CD4-positive, alpha-beta T cell (primary cell): ENCODE data around the gene PTPRD. TPM values are rescaled to one million over a fixed set of nuclear protein-coding genes. Genes with fewer than 3 reads are reported as not detected.

Source experiments
- ATAC-seq: fragments of 200-7000 bp; cut with Tn5 transposase; one replicate; pipeline ENCODE4 v1.10.0; 2022; ENCODE audit warnings: mild to moderate bottlenecking; ENCODE audit not compliant: poor library complexity
- CTCF ChIA-PET: fragments of 350-600 bp; sonication (Branson Sonifier 250); formaldehyde crosslinking; loops from one replicate; lab custom pipeline; 2021; ENCODE audit warnings: antibody characterized with exemption, inconsistent platforms; lab: Charles Lee
- POLR2A ChIA-PET: fragments of 350-600 bp; sonication (Branson Sonifier 250); formaldehyde crosslinking; loops from one replicate; lab custom pipeline; 2021; ENCODE audit warnings: antibody characterized with exemption, inconsistent platforms; lab: Charles Lee
- DNase-seq, 14 experiments: peaks; one replicate each; pipeline ENCODE4 v3.0.0-alpha.2; 2013 to 2020; ENCODE audit warnings: mixed read lengths in 2 of 14
- H3K27ac ChIP-seq, 2 donors: one replicate each; pipeline versions ENCODE4 v1.5.1 to v1.7.0; 2013; ENCODE audit warnings: low read length in 2 of 2, low read depth in 1 of 2, mild to moderate bottlenecking in 1 of 2
- H3K27me3 ChIP-seq, 2 experiments: 1 replicate in 1 of 2; 2 replicates in 1 of 2; pipeline versions ENCODE4 v1.6.1 to v1.7.0; 2013; ENCODE audit warnings: low read length in 2 of 2, control low read depth in 1 of 2, mild to moderate bottlenecking in 1 of 2, moderate library complexity in 1 of 2; ENCODE audit not compliant: insufficient read depth in 2 of 2, control insufficient read depth in 1 of 2
- H3K36me3 ChIP-seq: one replicate; pipeline ENCODE4 v1.6.1; 2013; ENCODE audit warnings: low read length, control low read depth; ENCODE audit not compliant: insufficient read depth
- H3K4me1 ChIP-seq: one replicate; pipeline ENCODE4 v1.6.1; 2013; ENCODE audit warnings: low read length, control low read depth; ENCODE audit not compliant: insufficient read depth
- H3K4me3 ChIP-seq: one replicate; pipeline ENCODE4 v1.5.1; 2013; ENCODE audit warnings: mild to moderate bottlenecking, low read length, moderate library complexity
- H3K9me3 ChIP-seq, 2 experiments: 1 replicate in 1 of 2; 2 replicates in 1 of 2; pipeline versions ENCODE4 v1.6.1 to v1.7.0; 2013; ENCODE audit warnings: low read length in 2 of 2, mild to moderate bottlenecking in 2 of 2, control low read depth in 1 of 2, moderate library complexity in 1 of 2; ENCODE audit not compliant: control insufficient read depth in 1 of 2, insufficient read depth in 1 of 2
- H3K27ac Mint-ChIP-seq: one replicate; pipeline ENCODE4 v1.8.0; 2020; ENCODE audit warnings: mixed read lengths
- H3K27me3 Mint-ChIP-seq: one replicate; pipeline ENCODE4 v1.8.0; 2021; ENCODE audit warnings: mixed read lengths
- H3K36me3 Mint-ChIP-seq: one replicate; pipeline ENCODE4 v1.8.0; 2021; ENCODE audit warnings: low read depth, mixed read lengths
- H3K4me1 Mint-ChIP-seq: one replicate; pipeline ENCODE4 v1.8.0; 2021; ENCODE audit warnings: low read depth, mixed read lengths
- H3K4me3 Mint-ChIP-seq: one replicate; pipeline ENCODE4 v1.8.0; 2020; ENCODE audit warnings: mild to moderate bottlenecking, mixed read lengths
- H3K9me3 Mint-ChIP-seq: one replicate; pipeline ENCODE4 v1.8.0; 2020; ENCODE audit warnings: mixed read lengths
- intact Hi-C, 2 experiments: fragments of 100-400 bp; cut with DNase I in 1 of 2; cut with micrococcal nuclease in 1 of 2; formaldehyde crosslinking; loops; one replicate each; pipeline versions ENCODE4 v1.15.1 to v1.9.0; 2023 to 2025; cut with DNase I, micrococcal nuclease
- total RNA-seq, 174 experiments: library from RNA in 2 of 174; stranded (reverse) in 2 of 174; gene quantifications; one replicate each; pipeline ENCODE4 v1.2.3 and lab custom pipeline; 2021 to 2026
- TF ChIP-seq, protein P1 (sequence below): fragments of 200-600 bp; IDR thresholded peaks from one replicate; pipeline ENCODE4 v1.8.0; 2022; ENCODE audit warnings: antibody characterized with exemption, mild to moderate bottlenecking

Gene PTPRD
- total RNA-seq, 2 experiments from 2014 or later = not detected

- H3K4me3 Mint-ChIP-seq = no peak overlapping the region
- Histone ChIP-seq H3K27ac (no peak overlapping the region), H3K27me3 (no peaks in the 10 kb centered on the region), H3K36me3 (no peaks in the 10 kb centered on the region), H3K4me3 (no peak overlapping the region), H3K9me3 (no peaks in the 10 kb centered on the region), H3K4me1 (no peaks in the 10 kb centered on the region)
- H3K9me3 Mint-ChIP-seq = no peaks in the 10 kb centered on the region
- ChIA-PET CTCF (interaction anchor here (1.2 kb wide), 1 partner anchor 9 kb away, joined by 3 read pairs; no protein-coding TSS in a partner anchor), POLR2A (no interaction called here)
- H3K36me3 Mint-ChIP-seq = no peaks in the 10 kb centered on the region
- intact Hi-C loops = no loop called here
- peaks cover 20% of the 10 kb centered on the region for H3K4me1 Mint-ChIP-seq
- DNase-seq = no peak
- no peaks in the 10 kb centered on the region for H3K27me3 Mint-ChIP-seq
- no peak overlapping the region for H3K27ac Mint-ChIP-seq
- TF ChIP-seq, protein P1, sequence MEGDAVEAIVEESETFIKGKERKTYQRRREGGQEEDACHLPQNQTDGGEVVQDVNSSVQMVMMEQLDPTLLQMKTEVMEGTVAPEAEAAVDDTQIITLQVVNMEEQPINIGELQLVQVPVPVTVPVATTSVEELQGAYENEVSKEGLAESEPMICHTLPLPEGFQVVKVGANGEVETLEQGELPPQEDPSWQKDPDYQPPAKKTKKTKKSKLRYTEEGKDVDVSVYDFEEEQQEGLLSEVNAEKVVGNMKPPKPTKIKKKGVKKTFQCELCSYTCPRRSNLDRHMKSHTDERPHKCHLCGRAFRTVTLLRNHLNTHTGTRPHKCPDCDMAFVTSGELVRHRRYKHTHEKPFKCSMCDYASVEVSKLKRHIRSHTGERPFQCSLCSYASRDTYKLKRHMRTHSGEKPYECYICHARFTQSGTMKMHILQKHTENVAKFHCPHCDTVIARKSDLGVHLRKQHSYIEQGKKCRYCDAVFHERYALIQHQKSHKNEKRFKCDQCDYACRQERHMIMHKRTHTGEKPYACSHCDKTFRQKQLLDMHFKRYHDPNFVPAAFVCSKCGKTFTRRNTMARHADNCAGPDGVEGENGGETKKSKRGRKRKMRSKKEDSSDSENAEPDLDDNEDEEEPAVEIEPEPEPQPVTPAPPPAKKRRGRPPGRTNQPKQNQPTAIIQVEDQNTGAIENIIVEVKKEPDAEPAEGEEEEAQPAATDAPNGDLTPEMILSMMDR = no peak
- no peak for ATAC-seq
Observed at GRCh38 chr9:8424786-8425410, 2187.9 kb downstream of the PTPRD start.

- DNase-seq (no peak), ATAC-seq (no peak)
- intact Hi-C loops = no loop called here
- ChIA-PET POLR2A (no interaction called here), CTCF (no interaction called here)
- H3K27ac ChIP-seq = no peak overlapping the region
- no peaks in the 10 kb centered on the region for H3K36me3 ChIP-seq
- no peaks in the 10 kb centered on the region for H3K36me3 Mint-ChIP-seq
- H3K4me3 Mint-ChIP-seq = no peak overlapping the region
- TF ChIP-seq, protein P1 = no peak
- H3K27ac Mint-ChIP-seq = no peak overlapping the region
- H3K9me3 Mint-ChIP-seq = no peaks in the 10 kb centered on the region
- H3K27me3 ChIP-seq = no peaks in the 10 kb centered on the region
- no peaks in the 10 kb centered on the region for H3K27me3 Mint-ChIP-seq
- H3K4me3 ChIP-seq = no peak overlapping the region
- no peaks in the 10 kb centered on the region for H3K4me1 ChIP-seq
- H3K4me1 Mint-ChIP-seq = no peaks in the 10 kb centered on the region
- H3K9me3 ChIP-seq = no peaks in the 10 kb centered on the region
Observed at GRCh38 chr9:8420416-8420815, 2192.4 kb downstream of the PTPRD start.

DNA sequence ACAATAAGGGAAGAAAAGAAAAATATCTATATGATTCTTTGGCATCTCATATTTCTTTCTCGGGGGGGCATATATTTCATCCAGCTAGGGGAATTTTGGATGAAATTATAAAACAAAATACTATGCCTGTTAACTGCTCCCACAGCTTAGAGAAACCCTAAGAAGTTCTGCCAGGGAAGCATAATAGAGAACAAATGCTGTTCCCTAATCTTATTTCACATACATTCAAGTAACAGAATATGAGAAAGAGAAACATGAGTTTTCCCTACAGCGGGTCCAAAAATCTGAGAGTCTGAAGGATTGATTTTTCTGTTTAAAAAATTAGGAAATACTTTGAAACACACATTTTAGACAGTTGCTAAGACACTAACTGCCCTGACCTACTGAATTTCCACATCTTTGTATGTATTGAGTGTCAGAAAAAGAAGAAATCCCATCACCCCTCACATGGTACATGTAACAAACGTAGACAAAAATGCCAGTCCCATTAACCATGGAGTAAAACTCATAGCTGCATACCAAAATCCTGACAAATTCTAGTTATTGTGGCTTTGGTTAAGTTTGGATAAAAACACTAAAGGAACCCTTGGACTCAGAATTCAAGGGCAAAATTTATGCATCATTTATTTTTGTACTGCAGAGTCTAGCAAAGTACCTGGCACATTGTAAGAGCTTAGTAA is 2193.1 kb downstream of the PTPRD start:
- H3K4me3 ChIP-seq = no peak overlapping the region
- H3K4me3 Mint-ChIP-seq = no peak overlapping the region
- no peaks in the 10 kb centered on the region for H3K9me3 Mint-ChIP-seq
- no peaks in the 10 kb centered on the region for H3K27me3 ChIP-seq
- DNase-seq = no peak
- no peaks in the 10 kb centered on the region for H3K9me3 ChIP-seq
- TF ChIP-seq, protein P1 = no peak
- ChIA-PET POLR2A (no interaction called here), CTCF (no interaction called here)
- no peak overlapping the region for H3K27ac Mint-ChIP-seq
- H3K36me3 ChIP-seq = no peaks in the 10 kb centered on the region
- ATAC-seq = no peak
- no peaks in the 10 kb centered on the region for H3K27me3 Mint-ChIP-seq
- intact Hi-C loops = loop anchor here in 1 of 2 experiments (10.0 kb wide), 1 partner anchor 65 kb away; no protein-coding TSS in a partner anchor
- H3K4me1 ChIP-seq = no peaks in the 10 kb centered on the region
- H3K4me1 Mint-ChIP-seq = no peaks in the 10 kb centered on the region
- H3K27ac ChIP-seq = no peak overlapping the region
- H3K36me3 Mint-ChIP-seq = no peaks in the 10 kb centered on the region
